Body of pancreas (tissue), 4 donors: ENCODE results near the gene CDC16. TPM values are rescaled to one million over a fixed set of nuclear protein-coding genes. Genes with fewer than 3 reads are reported as not detected.
"Not testable (repeated sequence)": the region's sequence is repeated elsewhere in the genome, so short reads cannot be mapped to it uniquely, and the experiment has no call there.

Experiments
- ATAC-seq: fragments of 150-250 bp; one replicate; pipeline ENCODE4 v1.9.1; 2016
- DNase-seq, 4 donors: peaks; one replicate each; pipeline ENCODE4 v3.0.0-alpha.2; 2019
- H3K27ac ChIP-seq, 4 donors: fragments of 200-600 bp; sonication (generic); 1 replicate in 3 of 4; 2 replicates in 1 of 4; pipeline versions ENCODE4 v1.5.1 to v1.6.1; 2016 to 2019; ENCODE audit warnings: mild to moderate bottlenecking in 1 of 4, mixed read lengths in 1 of 4, moderate library complexity in 1 of 4
- H3K27me3 ChIP-seq, 2 donors: fragments of 200-600 bp; sonication (generic); one replicate each; pipeline ENCODE4 v1.6.0; 2016; ENCODE audit warnings: mild to moderate bottlenecking in 1 of 2
- H3K36me3 ChIP-seq, 2 donors: fragments of 200-600 bp; sonication (generic); replicated peaks in 1 of 2; 2 replicates each; pipeline ENCODE4 v1.5.1; 2016; ENCODE audit warnings: low read depth in 2 of 2; ENCODE audit not compliant: insufficient read depth in 1 of 2
- H3K4me1 ChIP-seq: fragments of 200-600 bp; sonication (generic); one replicate; pipeline ENCODE4 v1.6.0; 2016
- H3K4me3 ChIP-seq, 2 donors: fragments of 200-600 bp; sonication (generic); 1 replicate in 1 of 2; 2 replicates in 1 of 2; pipeline ENCODE4 v1.5.1; 2016 to 2019
- H3K9me3 ChIP-seq, 3 donors: fragments of 200-600 bp; sonication (generic); 1 replicate in 2 of 3; 2 replicates in 1 of 3; pipeline ENCODE4 v1.5.1; 2016
- CTCF ChIP-seq, 7 experiments: fragments of 450-650 bp in 4 of 7; fragments of 200-600 bp in 3 of 7; sonication (generic) in 3 of 7; IDR thresholded peaks; one replicate each; pipeline ENCODE4 v1.5.1; 2016 to 2019; ENCODE audit warnings: antibody characterized with exemption in 7 of 7
- POLR2A ChIP-seq, 3 donors: fragments of 450-650 bp; IDR thresholded peaks; one replicate each; pipeline ENCODE4 v1.6.1; 2016; ENCODE audit warnings: antibody characterized with exemption in 3 of 3, mild to moderate bottlenecking in 2 of 3
- WGBS, 2 donors: methylation state at CpG; one replicate each; pipeline ENCODE4 v1.1.5; 2017; 5-methylcytosine and 5-hydroxymethylcytosine counted together
- intact Hi-C: fragments of 100-400 bp; cut with DNase I; formaldehyde crosslinking; loops from one replicate; pipeline ENCODE4 v1.15.1; 2023
- total RNA-seq, 2 donors: library from RNA; depleted of rRNA; stranded (reverse); fragments of >200 nt; gene quantifications; one replicate each; pipeline ENCODE4 v1.1.0, GENCODE V29; 2016

The CDC16 gene
- total RNA-seq, 2 donors from 2014 or later, result 46.7 to 63.9 TPM

DNA sequence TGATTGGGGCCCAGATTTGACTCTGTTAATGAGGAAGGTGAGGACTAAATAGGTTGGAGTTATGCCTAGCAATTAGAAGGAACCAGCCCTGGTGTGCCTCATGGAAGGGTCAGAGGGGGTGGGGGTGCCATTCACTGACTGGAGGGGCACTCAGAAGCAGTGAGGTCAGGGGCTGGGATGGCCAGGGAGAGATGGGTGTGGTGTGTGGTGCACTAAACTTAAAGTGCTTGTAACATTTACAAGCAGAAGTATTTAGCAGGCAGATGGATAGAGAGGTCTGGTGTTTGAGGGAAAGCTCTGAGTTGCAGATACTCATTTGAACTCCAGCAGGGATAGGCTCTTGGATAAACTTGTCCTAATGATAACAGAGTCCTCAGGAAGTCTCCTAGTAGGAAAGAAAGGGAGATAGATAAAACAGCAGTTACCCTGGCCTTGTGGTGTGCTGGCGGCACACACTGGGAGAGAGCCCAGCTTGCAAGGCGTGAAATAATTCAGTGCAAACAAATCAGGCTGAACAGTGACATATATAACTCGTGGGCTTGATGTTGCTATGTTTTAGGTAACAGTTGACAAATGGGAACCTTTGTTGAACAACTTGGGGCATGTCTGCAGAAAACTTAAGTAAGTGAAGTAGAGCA lies 26.8 kb downstream of the CDC16 start:
- Histone ChIP-seq H3K4me3 (no peak overlapping the region), H3K4me1 (peaks cover 41% of the 10 kb centered on the region), H3K9me3 (no peaks in the 10 kb centered on the region), H3K27me3 (no peaks in the 10 kb centered on the region), H3K27ac (peak overlapping the region in 2 of 4 donors; percentile 6 to 33), H3K36me3 (peaks cover 6 to 20% of the 10 kb centered on the region in 2 donors)
- intact Hi-C loops, result no loop called here
- 22 to 42% methylated on average over 3 of the region's 3 CpGs for WGBS, 2 donors
- no peak for TF ChIP-seq CTCF (IDR thresholded peaks at IDR 0.05)
- no peak for TF ChIP-seq POLR2A (IDR thresholded peaks at IDR 0.05)
- peak; percentile 54 for ATAC-seq
- peak in 3 of 4 donors; percentile 36 to 54 (median 47) for DNase-seq

GRCh38 chr13:114263578-114263977 lies 28.9 kb downstream of the CDC16 start:
- H3K36me3 ChIP-seq, result peaks cover 6 to 20% of the 10 kb centered on the region in 2 donors
- intact Hi-C loops, result no loop called here
- no peak overlapping the region for H3K27ac ChIP-seq
- DNase-seq (no peak), ATAC-seq (no peak)
- H3K4me3 ChIP-seq, result no peak overlapping the region
- WGBS, 2 donors, result 78 to 80% methylated on average over 5 of the region's 5 CpGs
- no peak for TF ChIP-seq CTCF (IDR thresholded peaks at IDR 0.05)
- no peaks in the 10 kb centered on the region for H3K9me3 ChIP-seq
- peaks cover 32% of the 10 kb centered on the region for H3K4me1 ChIP-seq
- H3K27me3 ChIP-seq, result no peaks in the 10 kb centered on the region

- intact Hi-C loops, H3K9me3 ChIP-seq, ATAC-seq, H3K27me3 ChIP-seq, H3K27ac ChIP-seq, H3K4me3 ChIP-seq, DNase-seq: not testable (repeated sequence)
- Histone ChIP-seq H3K4me1 (peaks cover 26% of the 10 kb centered on the region), H3K36me3 (peaks cover 6 to 20% of the 10 kb centered on the region in 2 donors)
- 96% methylated on average over 13 of the region's 13 CpGs for WGBS, 2 donors
Measured at GRCh38 chr13:114264313-114264712, 29.6 kb downstream of the CDC16 start.

DNA sequence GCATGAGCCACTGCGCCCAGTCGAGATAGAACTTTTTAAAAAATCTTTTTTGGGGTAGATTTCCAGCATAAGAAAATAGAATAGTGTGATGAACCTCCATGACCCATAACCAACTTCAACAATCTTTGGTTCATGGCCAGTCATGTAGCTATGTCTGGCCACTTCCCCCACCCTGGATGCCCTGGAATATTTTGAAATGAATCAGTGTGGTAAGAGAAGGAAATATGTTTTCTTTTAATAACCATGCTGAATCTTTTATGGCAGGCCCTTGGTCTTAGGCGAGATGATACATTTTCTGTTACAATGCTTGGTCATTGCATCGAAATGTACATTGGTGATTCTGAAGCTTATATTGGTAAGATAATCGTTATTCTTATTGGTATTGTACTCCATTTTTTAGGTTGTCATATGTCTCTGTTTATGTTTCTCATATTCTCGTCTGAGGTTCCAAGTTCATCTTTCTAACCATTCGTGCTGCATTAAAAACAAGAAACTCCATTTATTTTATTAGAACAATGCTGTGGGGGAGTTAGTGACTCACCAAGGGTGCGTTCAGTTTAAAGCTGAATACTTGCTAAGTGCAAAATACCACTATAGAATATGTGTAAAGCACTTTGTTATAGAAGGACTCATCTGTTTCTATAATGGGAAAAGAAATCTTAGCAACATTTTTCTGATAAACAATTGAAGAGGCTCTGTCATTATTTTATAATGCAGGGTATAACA lies 30.4 kb downstream of the CDC16 start:
- Histone ChIP-seq H3K27ac (no peak overlapping the region), H3K9me3 (no peaks in the 10 kb centered on the region), H3K4me3 (no peak overlapping the region), H3K27me3 (no peaks in the 10 kb centered on the region), H3K4me1 (peaks cover 18% of the 10 kb centered on the region), H3K36me3 (peaks cover 6 to 18% of the 10 kb centered on the region in 2 donors)
- ATAC-seq, result no peak
- TF ChIP-seq CTCF (IDR thresholded peaks at IDR 0.05) (no peak), POLR2A (IDR thresholded peaks at IDR 0.05) (no peak)
- WGBS, 2 donors, result 89 to 94% methylated on average over 8 of the region's 8 CpGs
- intact Hi-C loops, result no loop called here
- no peak for DNase-seq

GRCh38 chr13:114266241-114266640 lies 31.5 kb downstream of the CDC16 start:
- intact Hi-C loops, result no loop called here
- H3K36me3 ChIP-seq, result peaks cover 6 to 15% of the 10 kb centered on the region in 2 donors
- 90 to 92% methylated on average over 5 of the region's 5 CpGs for WGBS, 2 donors

More at GRCh38 chr13:114266241-114266640, 31.5 kb downstream of the CDC16 start:
- DNase-seq (no peak), ATAC-seq (no peak)
- no peak overlapping the region for H3K4me3 ChIP-seq
- H3K9me3 ChIP-seq, result no peaks in the 10 kb centered on the region
- peaks cover 6% of the 10 kb centered on the region for H3K4me1 ChIP-seq
- no peak for TF ChIP-seq POLR2A (IDR thresholded peaks at IDR 0.05)
- no peak for TF ChIP-seq CTCF (IDR thresholded peaks at IDR 0.05)
- no peaks in the 10 kb centered on the region for H3K27me3 ChIP-seq
- no peak overlapping the region for H3K27ac ChIP-seq
